ENCODE measurements around the gene LDLRAD3. TPM values are rescaled to one million over a fixed set of nuclear protein-coding genes. Genes with fewer than 3 reads are reported as not detected.

LDLRAD3 gene
- total RNA-seq, 1 experiment from 2014 or later, result 28.1 TPM

- ATAC-seq (no peak), DNase-seq (ENCODE audit: low read depth, low spot score) (no peak)
- intact Hi-C loops (cut with micrococcal nuclease; ENCODE audit: unreplicated experiment) (no loop called here), in situ Hi-C loops (cut with HindIII; ENCODE audit: low pct_unique_long_range_greater_than_20kb, low sequenced_read_pairs) (no loop called here)
- CTCF ChIA-PET, result no interaction called here
- H3K9me3 ChIP-seq (ENCODE audit: control insufficient read depth, insufficient read depth, low read depth, low read length), result no peaks in the 10 kb centered on the region
- H3K36me3 ChIP-seq (ENCODE audit: control insufficient read depth, insufficient read depth, low read length), result no peaks in the 10 kb centered on the region
- H3K27me3 ChIP-seq (ENCODE audit: control insufficient read depth, insufficient read depth, low read length), result no peaks in the 10 kb centered on the region
- H3K27ac ChIP-seq (ENCODE audit: low read length), result no peak overlapping the region
- BruUV-seq (replicated peaks), result no TSS peak
- H3K4me1 ChIP-seq (ENCODE audit: control insufficient read depth, insufficient read depth, low read length), result no peaks in the 10 kb centered on the region
- H3K4me3 ChIP-seq (ENCODE audit: low read depth in 2 of 2, low read length in 2 of 2), result no peak overlapping the region
- POLR2A ChIA-PET, result interaction anchor here (0.6 kb wide), 1 partner anchor 9 kb away, joined by 4 read pairs; no protein-coding TSS in a partner anchor
- TF ChIP-seq SIN3A (IDR thresholded peaks at IDR 0.05; ENCODE audit: borderline replicate concordance, insufficient read depth, low read depth, low read length), result no peak
- TF ChIP-seq POLR2AphosphoS5 (IDR thresholded peaks at IDR 0.05; ENCODE audit: low read depth, low read length), result no peak
- no peak for TF ChIP-seq CTCF (IDR thresholded peaks at IDR 0.05)
- TF ChIP-seq REST (IDR thresholded peaks at IDR 0.05; ENCODE audit: insufficient read depth in 1 of 2, low read depth in 2 of 2, low read length in 1 of 2), result no peak
- TF ChIP-seq TCF7L2 (IDR thresholded peaks at IDR 0.05; ENCODE audit: low read depth, low read length), result no peak
Measured at GRCh38 chr11:36098087-36098486, 154.2 kb downstream of the LDLRAD3 start.

GRCh38 chr11:36098853-36099375 is 155.1 kb downstream of the LDLRAD3 start:
- ChIA-PET POLR2A (interaction anchor here (0.6 kb wide), 1 partner anchor 8 kb away, joined by 4 read pairs; no protein-coding TSS in a partner anchor), CTCF (no interaction called here)
- Histone ChIP-seq H3K36me3 (ENCODE audit: control insufficient read depth, insufficient read depth, low read length) (no peaks in the 10 kb centered on the region), H3K9me3 (ENCODE audit: control insufficient read depth, insufficient read depth, low read depth, low read length) (no peaks in the 10 kb centered on the region), H3K4me3 (ENCODE audit: low read depth in 2 of 2, low read length in 2 of 2) (no peak overlapping the region), H3K4me1 (ENCODE audit: control insufficient read depth, insufficient read depth, low read length) (no peaks in the 10 kb centered on the region), H3K27ac (ENCODE audit: low read length) (no peak overlapping the region), H3K27me3 (ENCODE audit: control insufficient read depth, insufficient read depth, low read length) (no peaks in the 10 kb centered on the region)
- intact Hi-C loops (cut with micrococcal nuclease; ENCODE audit: unreplicated experiment), result no loop called here
- TF ChIP-seq TCF7L2 (IDR thresholded peaks at IDR 0.05; ENCODE audit: low read depth, low read length) (no peak), SIN3A (IDR thresholded peaks at IDR 0.05; ENCODE audit: borderline replicate concordance, insufficient read depth, low read depth, low read length) (no peak), REST (IDR thresholded peaks at IDR 0.05; ENCODE audit: insufficient read depth in 1 of 2, low read depth in 2 of 2, low read length in 1 of 2) (no peak)
- BruUV-seq (replicated peaks), result no TSS peak
- ATAC-seq (no peak), DNase-seq (ENCODE audit: low read depth, low spot score) (no peak)
- in situ Hi-C loops (cut with HindIII; ENCODE audit: low pct_unique_long_range_greater_than_20kb, low sequenced_read_pairs), result no loop called here

Measured in Panc1 (cell line).